OCI-LY7 (cell line): ENCODE measurements around the gene HCFC1. TPM values are rescaled to one million over a fixed set of nuclear protein-coding genes. Genes with fewer than 3 reads are reported as not detected.

ENCODE experiments used
- BruUV-seq: library from RNA; stranded (reverse); fragments of 400-500 nt; replicated peaks from 2 replicates; lab custom pipeline; 2021; lab: Mats Ljungman, UMichigan
- CTCF ChIA-PET: fragments of 300-600 bp; sonication (Branson Sonifier 250); formaldehyde crosslinking; loops from one replicate; lab custom pipeline; 2022; ENCODE audit warnings: antibody characterized with exemption; ENCODE audit not compliant: unreplicated experiment; lab: Charles Lee
- POLR2A ChIA-PET: fragments of 300-600 bp; sonication (Branson Sonifier 250); formaldehyde crosslinking; loops from one replicate; lab custom pipeline; 2022; ENCODE audit warnings: antibody characterized with exemption; lab: Charles Lee
- DNase-seq: peaks from one replicate; pipeline ENCODE4 v3.0.0-alpha.2; 2015; ENCODE audit warnings: low spot score
- H2AFZ ChIP-seq: fragments of 200-600 bp; sonication (generic), shearing (Covaris generic); 2 replicates; pipeline ENCODE4 v1.6.1; 2014; ENCODE audit warnings: mild to moderate bottlenecking, antibody characterized with exemption, low read length, moderate library complexity
- H3K27ac ChIP-seq: fragments of 200-600 bp; sonication (generic); 2 replicates; pipeline ENCODE4 v1.5.1; 2014; ENCODE audit warnings: mixed run types, low read depth, mild to moderate bottlenecking, moderate library complexity, low read length, inconsistent platforms; ENCODE audit not compliant: poor library complexity, severe bottlenecking
- H3K36me3 ChIP-seq: fragments of 200-600 bp; sonication (generic); 2 replicates; pipeline ENCODE4 v1.6.1; 2014; ENCODE audit warnings: mild to moderate bottlenecking, antibody characterized with exemption, low read length, moderate library complexity, mixed read lengths; ENCODE audit not compliant: insufficient read depth
- H3K4me1 ChIP-seq: fragments of 200-600 bp; sonication (generic); 2 replicates; pipeline ENCODE4 v1.5.1; 2014; ENCODE audit warnings: mild to moderate bottlenecking, low read length; ENCODE audit not compliant: insufficient read depth, poor library complexity, severe bottlenecking
- H3K4me2 ChIP-seq: fragments of 200-600 bp; sonication (generic); 2 replicates; pipeline ENCODE4 v1.6.1; 2014; ENCODE audit warnings: mild to moderate bottlenecking, low read length
- H3K4me3 ChIP-seq: fragments of 200-600 bp; sonication (generic); 2 replicates; pipeline ENCODE4 v1.5.1; 2014; ENCODE audit warnings: mild to moderate bottlenecking, low read depth, low read length; ENCODE audit not compliant: poor library complexity, severe bottlenecking
- H3K79me2 ChIP-seq: fragments of 200-600 bp; sonication (generic); 2 replicates; pipeline ENCODE4 v1.6.1; 2016; ENCODE audit warnings: low read depth, mild to moderate bottlenecking, low read length, moderate library complexity, mixed read lengths; ENCODE audit not compliant: insufficient read depth
- H3K9me2 ChIP-seq: fragments of 200-600 bp; sonication (generic); 2 replicates; pipeline ENCODE4 v1.6.1; 2016; ENCODE audit warnings: mild to moderate bottlenecking, low read length, mixed read lengths; ENCODE audit not compliant: insufficient read depth
- H3K9me3 ChIP-seq: fragments of 200-600 bp; sonication (generic); 2 replicates; pipeline ENCODE4 v1.6.1; 2014; ENCODE audit warnings: mild to moderate bottlenecking, mixed run types, low read length, mixed read lengths
- H4K20me1 ChIP-seq: fragments of 200-600 bp; sonication (generic); 2 replicates; pipeline ENCODE4 v1.6.1; 2014; ENCODE audit warnings: mild to moderate bottlenecking, antibody characterized with exemption, low read length, moderate library complexity, mixed read lengths; ENCODE audit not compliant: insufficient read depth
- CTCF ChIP-seq: fragments of 200-600 bp; sonication (generic); conservative IDR thresholded peaks from 2 replicates; pipeline ENCODE4 v1.5.1; 2014; ENCODE audit warnings: mild to moderate bottlenecking, antibody characterized with exemption, low read length, moderate library complexity, mixed read lengths
- EZH2phosphoT487 ChIP-seq: fragments of 200-600 bp; sonication (generic); IDR thresholded peaks from 2 replicates; pipeline ENCODE4 v1.6.1; 2018; ENCODE audit warnings: low read depth, borderline replicate concordance, mild to moderate bottlenecking, mixed run types, antibody characterized with exemption, low read length, moderate library complexity, mixed read lengths
- intact Hi-C: fragments of 100-400 bp; cut with micrococcal nuclease; formaldehyde crosslinking; loops from one replicate; pipeline ENCODE4 v1.10.0; 2022; ENCODE audit not compliant: unreplicated experiment
- total RNA-seq, 2 experiments: library from RNA; depleted of rRNA in 1 of 2; stranded (reverse); fragments of >200 nt in 1 of 2; shearing (Covaris generic) in 1 of 2; gene quantifications; 2 replicates each; pipeline ENCODE4 v1.2.3, GENCODE V29; 2014 to 2022

Gene HCFC1
- total RNA-seq, 2 experiments from 2014 or later, result 64.2 to 134 TPM

GRCh38 chrX:153969904-153970356 lies 1.7 kb downstream of the HCFC1 start:
- H3K27ac ChIP-seq, result peak overlapping the region; percentile 89
- peak; percentile 41 for DNase-seq
- H3K79me2 ChIP-seq, result peaks cover 65% of the 10 kb centered on the region
- H3K9me3 ChIP-seq, result no peaks in the 10 kb centered on the region
- peak overlapping the region; percentile 78 for H3K4me3 ChIP-seq
- peaks cover 49% of the 10 kb centered on the region for H3K36me3 ChIP-seq
- ChIA-PET CTCF (interaction anchor here (0.9 kb wide), 1 partner anchor 45 kb away, joined by 3 read pairs; no protein-coding TSS in a partner anchor), POLR2A (interaction anchor here (1.1 to 5.4 kb wide), 3 partner anchors 24 to 45 kb away, joined by 3 to 33 read pairs (median 4); partner anchors contain the start of gene ARHGAP4)
- peaks cover 49% of the 10 kb centered on the region for H3K4me1 ChIP-seq
- no TSS peak for BruUV-seq
- peak overlapping the region; percentile 100 for H3K4me2 ChIP-seq
- H3K9me2 ChIP-seq, result no peaks in the 10 kb centered on the region
- H4K20me1 ChIP-seq, result peaks cover 14% of the 10 kb centered on the region; the same call in 1 of the 2 replicates
- intact Hi-C loops, result loop anchor here (2.0 to 5.0 kb wide), 3 partner anchors 41 to 792 kb away; partner anchors contain the start of genes DKC1, IDH3G and SSR4
- TF ChIP-seq EZH2phosphoT487, result no peak
- H2AFZ ChIP-seq, result no peak overlapping the region

- intact Hi-C loops, result loop anchor here (5.0 kb wide), 1 partner anchor 177 kb away; the partner anchor contains the start of genes IDH3G and SSR4
- DNase-seq, result peak; percentile 21
- Histone ChIP-seq H4K20me1 (peaks cover 14% of the 10 kb centered on the region; the same call in 1 of the 2 replicates), H3K36me3 (peaks cover 55% of the 10 kb centered on the region), H2AFZ (no peak overlapping the region), H3K9me2 (no peaks in the 10 kb centered on the region), H3K79me2 (peaks cover 71% of the 10 kb centered on the region), H3K4me2 (peak overlapping the region; percentile 100), H3K4me3 (peak overlapping the region; percentile 78), H3K4me1 (peaks cover 43% of the 10 kb centered on the region), H3K27ac (peak overlapping the region; percentile 89), H3K9me3 (no peaks in the 10 kb centered on the region)
- BruUV-seq, result no TSS peak
- ChIA-PET POLR2A (interaction anchor here (0.6 to 5.4 kb wide), 6 partner anchors 9 to 175 kb away, joined by 3 to 33 read pairs (median 3); partner anchors contain the start of genes ARHGAP4, IDH3G and SSR4), CTCF (interaction anchor here (0.9 to 1.4 kb wide), 2 partner anchors 42 to 44 kb away, joined by 3 read pairs; no protein-coding TSS in a partner anchor)
- TF ChIP-seq CTCF (peak; percentile 9; the same call in 1 of the 2 replicates), EZH2phosphoT487 (no peak)
Observed at GRCh38 chrX:153969125-153969903, 2.3 kb downstream of the HCFC1 start.

GRCh38 chrX:153968754-153969124 lies 2.9 kb downstream of the HCFC1 start:
- peak overlapping the region; percentile 89 for H3K27ac ChIP-seq
- H3K9me2 ChIP-seq, result no peaks in the 10 kb centered on the region
- H3K79me2 ChIP-seq, result peaks cover 76% of the 10 kb centered on the region
- peaks cover 61% of the 10 kb centered on the region for H3K36me3 ChIP-seq
- H3K4me1 ChIP-seq, result peaks cover 37% of the 10 kb centered on the region
- TF ChIP-seq EZH2phosphoT487 (no peak), CTCF (peak; percentile 59; the same call in 1 of the 2 replicates)
- peak; percentile 82 for DNase-seq
- H2AFZ ChIP-seq, result no peak overlapping the region
- H4K20me1 ChIP-seq, result peaks cover 14% of the 10 kb centered on the region; the same call in 1 of the 2 replicates
- intact Hi-C loops, result loop anchor here (5.0 kb wide), 1 partner anchor 176 kb away; the partner anchor contains the start of genes IDH3G and SSR4
- ChIA-PET POLR2A (interaction anchor here (0.7 to 5.4 kb wide), 6 partner anchors 9 to 250 kb away, joined by 3 to 33 read pairs (median 3); partner anchors contain the start of gene ARHGAP4), CTCF (interaction anchor here (1.1 to 1.4 kb wide), 2 partner anchors 22 to 42 kb away, joined by 3 read pairs; no protein-coding TSS in a partner anchor)
- no TSS peak for BruUV-seq
- H3K4me2 ChIP-seq, result peak overlapping the region; percentile 100
- peak overlapping the region; percentile 78 for H3K4me3 ChIP-seq
- H3K9me3 ChIP-seq, result no peaks in the 10 kb centered on the region
